GM23338 (cell line): ENCODE data around the gene CCDC169. TPM values are rescaled to one million over a fixed set of nuclear protein-coding genes. Genes with fewer than 3 reads are reported as not detected.

Experiments
- ATAC-seq: fragments of 200-7000 bp; cut with Tn5 transposase; 3 replicates; pipeline ENCODE4 v1.9.1; 2020
- DNase-seq: peaks from one replicate; pipeline ENCODE4 v3.0.0-alpha.2; 2015; ENCODE audit warnings: low spot score
- H2AFZ ChIP-seq: fragments of 200-600 bp; sonication (generic); 2 replicates; pipeline ENCODE4 v1.8.0; 2016; ENCODE audit warnings: antibody characterized with exemption, mild to moderate bottlenecking, moderate library complexity
- H3F3A ChIP-seq: fragments of 200-600 bp; sonication (generic); replicated peaks from 2 replicates; pipeline ENCODE4 v1.8.0; 2017; ENCODE audit warnings: antibody characterized with exemption, mixed run types, low read depth
- H3K27ac ChIP-seq: fragments of 200-600 bp; sonication (generic); 2 replicates; pipeline ENCODE4 v1.6.1; 2016; ENCODE audit warnings: low read depth
- H3K27me3 ChIP-seq: fragments of 200-600 bp; sonication (generic); 2 replicates; pipeline ENCODE4 v1.8.0; 2016; ENCODE audit warnings: mild to moderate bottlenecking, mixed run types, moderate library complexity; ENCODE audit not compliant: insufficient read depth
- H3K36me3 ChIP-seq: fragments of 200-600 bp; sonication (generic); 2 replicates; pipeline ENCODE4 v1.8.0; 2016; ENCODE audit warnings: mild to moderate bottlenecking; ENCODE audit not compliant: insufficient read depth
- H3K4me1 ChIP-seq: fragments of 200-600 bp; sonication (generic); 2 replicates; pipeline ENCODE4 v1.8.0; 2016; ENCODE audit warnings: mild to moderate bottlenecking, moderate library complexity; ENCODE audit not compliant: insufficient read depth
- H3K4me2 ChIP-seq: fragments of 200-600 bp; sonication (generic); 2 replicates; pipeline ENCODE4 v1.7.1; 2017; ENCODE audit warnings: mixed run types
- H3K4me3 ChIP-seq: fragments of 200-600 bp; sonication (generic); 2 replicates; pipeline ENCODE4 v1.6.1; 2016; ENCODE audit warnings: mixed run types
- H3K79me2 ChIP-seq: fragments of 200-600 bp; sonication (generic); replicated peaks from 2 replicates; pipeline ENCODE4 v1.8.0; 2017; ENCODE audit warnings: mild to moderate bottlenecking; ENCODE audit not compliant: insufficient read depth
- H3K9me2 ChIP-seq: fragments of 200-600 bp; sonication (generic); 2 replicates; pipeline ENCODE4 v1.8.0; 2017; ENCODE audit not compliant: insufficient read depth
- H4K20me1 ChIP-seq: fragments of 200-600 bp; sonication (generic); replicated peaks from 2 replicates; pipeline ENCODE4 v1.8.0; 2017; ENCODE audit warnings: mild to moderate bottlenecking; ENCODE audit not compliant: insufficient read depth
- H3K27ac Mint-ChIP-seq: 2 replicates; pipeline ENCODE4 v1.8.0; 2020; ENCODE audit warnings: inconsistent platforms, mild to moderate bottlenecking, moderate library complexity, mixed read lengths
- H3K27me3 Mint-ChIP-seq: 3 replicates; pipeline ENCODE4 v1.8.0; 2022; ENCODE audit warnings: low read depth, mild to moderate bottlenecking, moderate library complexity, mixed read lengths, inconsistent platforms; ENCODE audit not compliant: insufficient read depth, poor library complexity
- H3K36me3 Mint-ChIP-seq: 3 replicates; pipeline ENCODE4 v1.8.0; 2021; ENCODE audit warnings: low read depth, mild to moderate bottlenecking, inconsistent platforms, moderate library complexity, mixed read lengths
- H3K4me1 Mint-ChIP-seq: 3 replicates; pipeline ENCODE4 v1.8.0; 2020; ENCODE audit warnings: mild to moderate bottlenecking, inconsistent platforms, mixed read lengths
- H3K4me3 Mint-ChIP-seq: 3 replicates; pipeline ENCODE4 v1.8.0; 2021; ENCODE audit warnings: moderate library complexity, mild to moderate bottlenecking, inconsistent platforms, mixed read lengths
- H3K9me3 Mint-ChIP-seq: 3 replicates; pipeline ENCODE4 v1.8.0; 2020; ENCODE audit warnings: moderate library complexity, mild to moderate bottlenecking, inconsistent platforms, mixed read lengths
- CREB1 ChIP-seq: fragments of 250-450 bp; sonication (Bioruptor Pico); IDR thresholded peaks from 2 replicates; pipeline ENCODE4 v1.5.0; 2020; ENCODE audit warnings: low read depth, mild to moderate bottlenecking, moderate library complexity
- CTCF ChIP-seq, 2 experiments: fragments of 200-600 bp in 1 of 2; sonication (generic) in 1 of 2; conservative IDR thresholded peaks; 2 replicates each; pipeline versions ENCODE4 v1.5.1 to v1.6.1; 2016 to 2017; ENCODE audit warnings: antibody characterized with exemption in 2 of 2, low read depth in 2 of 2, mild to moderate bottlenecking in 2 of 2, moderate library complexity in 1 of 2
- EZH2 ChIP-seq: fragments of 200-600 bp; sonication (generic); IDR thresholded peaks from one replicate; pipeline ENCODE4 v1.8.0; 2017; ENCODE audit warnings: antibody characterized with exemption, mild to moderate bottlenecking, low read depth; ENCODE audit not compliant: unreplicated experiment
- EZH2phosphoT487 ChIP-seq: fragments of 200-600 bp; sonication (generic); IDR thresholded peaks from one replicate; pipeline ENCODE4 v1.8.1; 2018; ENCODE audit warnings: antibody characterized with exemption; ENCODE audit not compliant: unreplicated experiment
- JUNB ChIP-seq: IDR thresholded peaks from one replicate; pipeline ENCODE4 v1.6.1; 2016; ENCODE audit warnings: antibody characterized with exemption; ENCODE audit not compliant: unreplicated experiment
- NANOG ChIP-seq: IDR thresholded peaks from 2 replicates; pipeline ENCODE4 v1.6.1; 2016; ENCODE audit warnings: antibody characterized with exemption, borderline replicate concordance
- POLR2AphosphoS5 ChIP-seq: IDR thresholded peaks from 2 replicates; pipeline ENCODE4 v1.6.1; 2016; ENCODE audit warnings: antibody characterized with exemption, low read depth
- REST ChIP-seq: IDR thresholded peaks from one replicate; pipeline ENCODE4 v1.6.1; 2018; ENCODE audit warnings: antibody characterized with exemption; ENCODE audit not compliant: unreplicated experiment
- STAT1 ChIP-seq: IDR thresholded peaks from one replicate; pipeline ENCODE4 v1.6.1; 2016; ENCODE audit warnings: antibody characterized with exemption; ENCODE audit not compliant: unreplicated experiment
- ZNF114 ChIP-seq: fragments of 250-450 bp; sonication (Bioruptor Pico); IDR thresholded peaks from 2 replicates; pipeline ENCODE4 v1.5.0; 2020; ENCODE audit warnings: mild to moderate bottlenecking, moderate library complexity
- ZNF331 ChIP-seq: fragments of 250-450 bp; sonication (Bioruptor Pico); IDR thresholded peaks from 2 replicates; pipeline ENCODE4 v1.5.0; 2020; ENCODE audit warnings: low read depth, mild to moderate bottlenecking, moderate library complexity
- polyA plus RNA-seq: library from polyadenylated mRNA; unstranded; fragments of >200 nt; fragmentation: Nextera tagmentation; extraction: Ambion mirVana; gene quantifications from 2 replicates; pipeline ENCODE4 v1.2.1, GENCODE V29; 2016
- total RNA-seq: library from RNA; depleted of rRNA; stranded (reverse); fragments of >200 nt; shearing (Covaris generic); gene quantifications from 2 replicates; pipeline ENCODE4 v1.2.3, GENCODE V29; 2014
- TF ChIP-seq, protein P1 (sequence below): IDR thresholded peaks from 2 replicates; pipeline ENCODE4 v1.6.1; 2016; ENCODE audit warnings: antibody characterized with exemption

Gene CCDC169
- total and polyA plus RNA-seq, 2 experiments from 2014 or later, result 48.5 to 61.2 TPM

GRCh38 chr13:36346222-36347083 is 48.8 kb upstream of the CCDC169 start, which contains the start of gene SPART (continued):
- TF ChIP-seq CTCF (conservative IDR thresholded peaks at IDR 0.05; ENCODE audit: low read depth in 2 of 2), result peak; percentile 95 to 96
- TF ChIP-seq, protein P1, sequence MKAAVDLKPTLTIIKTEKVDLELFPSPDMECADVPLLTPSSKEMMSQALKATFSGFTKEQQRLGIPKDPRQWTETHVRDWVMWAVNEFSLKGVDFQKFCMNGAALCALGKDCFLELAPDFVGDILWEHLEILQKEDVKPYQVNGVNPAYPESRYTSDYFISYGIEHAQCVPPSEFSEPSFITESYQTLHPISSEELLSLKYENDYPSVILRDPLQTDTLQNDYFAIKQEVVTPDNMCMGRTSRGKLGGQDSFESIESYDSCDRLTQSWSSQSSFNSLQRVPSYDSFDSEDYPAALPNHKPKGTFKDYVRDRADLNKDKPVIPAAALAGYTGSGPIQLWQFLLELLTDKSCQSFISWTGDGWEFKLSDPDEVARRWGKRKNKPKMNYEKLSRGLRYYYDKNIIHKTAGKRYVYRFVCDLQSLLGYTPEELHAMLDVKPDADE, result 0 out of 2 replicates have a peak, but pooled peaks have one; percentile 27
- TF ChIP-seq ZNF114 (CRISPR knock-in tag), result no peak
- no peak for TF ChIP-seq EZH2phosphoT487
- peak; percentile 51; the same call in 1 of the 2 replicates for TF ChIP-seq CREB1 (CRISPR knock-in tag)

GRCh38 chr13:36345438-36346221 is 48.0 kb upstream of the CCDC169 start:
- Histone ChIP-seq H3F3A (no peaks in the 10 kb centered on the region), H4K20me1 (no peaks in the 10 kb centered on the region), H3K4me2 (peak overlapping the region; percentile 81), H3K36me3 (no peaks in the 10 kb centered on the region), H3K27ac (peak overlapping the region; percentile 95), H3K27me3 (no peaks in the 10 kb centered on the region), H3K9me2 (no peaks in the 10 kb centered on the region), H2AFZ (no peak overlapping the region), H3K4me3 (peak overlapping the region; percentile 58), H3K79me2 (peaks cover 49% of the 10 kb centered on the region), H3K4me1 (peaks cover 35% of the 10 kb centered on the region)
- Mint-ChIP-seq H3K36me3 (no peaks in the 10 kb centered on the region), H3K27ac (peak overlapping the region; percentile 95), H3K9me3 (no peaks in the 10 kb centered on the region), H3K4me3 (peak overlapping the region; percentile 92), H3K27me3 (peaks cover 19% of the 10 kb centered on the region), H3K4me1 (peaks cover 21% of the 10 kb centered on the region)
- TF ChIP-seq JUNB (no peak), ZNF114 (CRISPR knock-in tag) (no peak), EZH2 (no peak), CREB1 (CRISPR knock-in tag) (peak; percentile 74), CTCF (conservative IDR thresholded peaks at IDR 0.05; ENCODE audit: low read depth in 2 of 2) (no peak), NANOG (no peak), POLR2AphosphoS5 (peak; percentile 23; the same call in 1 of the 2 replicates), ZNF331 (CRISPR knock-in tag) (no peak), STAT1 (no peak), REST (no peak)
- TF ChIP-seq, protein P1, result no peak
- peak; percentile 71 for ATAC-seq
- DNase-seq, result peak; percentile 86
